Bronchial epithelial cell (primary cell): ENCODE measurements around the gene OAS1. TPM values are rescaled to one million over a fixed set of nuclear protein-coding genes. Genes with fewer than 3 reads are reported as not detected.
A peak's percentile ranks its signal among the peaks of the same experiment; 100 is the strongest.

Experiments
- DNase-seq: peaks from one replicate; pipeline ENCODE4 v3.0.0-alpha.2; 2010; ENCODE audit warnings: low read depth
- FAIRE-seq: peaks from 2 replicates; lab custom pipeline; 2011; peaks lifted over from hg19 to GRCh38; lab: Jason Lieb, UNC
- H3K27me3 ChIP-seq: 2 replicates; pipeline ENCODE4 v1.5.1; 2011; ENCODE audit warnings: low read length; ENCODE audit not compliant: control insufficient read depth, insufficient read depth
- H3K36me3 ChIP-seq: 2 replicates; pipeline ENCODE4 v1.5.1; 2011; ENCODE audit warnings: low read length; ENCODE audit not compliant: control insufficient read depth, insufficient read depth
- H3K4me3 ChIP-seq: 2 replicates; pipeline ENCODE4 v1.5.1; 2011; ENCODE audit warnings: mild to moderate bottlenecking, low read depth, low read length, control low read depth
- total RNA-seq: library from RNA; depleted of rRNA; stranded (reverse); fragments of >200 nt; gene quantifications from 2 replicates; pipeline ENCODE4 v1.2.1, GENCODE V29; 2014
- TF ChIP-seq, protein P1 (sequence below): IDR thresholded peaks from 2 replicates; pipeline ENCODE4 v1.5.1; 2011; ENCODE audit warnings: mild to moderate bottlenecking, moderate library complexity, low read length, control low read depth, inconsistent platforms; ENCODE audit not compliant: insufficient read depth, severe bottlenecking

Gene OAS1
- total RNA-seq, 1 donor from 2014 or later = 1.3 TPM

DNA sequence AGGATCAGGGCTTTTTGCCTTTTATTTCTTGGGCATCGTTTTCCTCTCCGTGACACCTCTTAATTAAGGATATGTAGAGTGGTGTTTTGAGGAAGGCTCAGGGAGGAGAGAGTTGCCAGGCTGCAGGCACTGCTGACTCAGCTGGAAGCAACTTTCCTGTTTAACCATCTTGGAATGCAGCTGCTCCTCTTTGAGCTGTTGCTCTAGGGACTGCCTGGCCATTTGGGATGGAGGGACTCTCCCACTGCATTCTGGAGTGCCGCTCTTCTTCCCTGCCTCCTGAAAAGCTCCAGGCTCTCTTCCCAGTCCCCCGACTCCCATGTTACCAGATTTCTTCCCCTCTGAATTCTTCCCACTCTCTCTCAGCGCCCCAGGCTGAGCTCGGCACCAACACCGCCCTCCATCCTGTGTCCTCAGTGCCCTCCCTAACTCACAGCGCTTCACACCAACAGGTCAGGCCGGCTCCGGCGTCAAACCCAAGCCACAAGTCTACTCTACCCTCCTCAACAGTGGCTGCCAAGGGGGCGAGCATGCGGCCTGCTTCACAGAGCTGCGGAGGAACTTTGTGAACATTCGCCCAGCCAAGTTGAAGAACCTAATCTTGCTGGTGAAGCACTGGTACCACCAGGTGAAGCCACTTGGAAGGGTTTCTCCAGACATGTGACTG lies 37.4 kb downstream of the OAS1 start:
- Histone ChIP-seq H3K27me3 (no peaks in the 10 kb centered on the region), H3K4me3 (no peak overlapping the region), H3K36me3 (no peaks in the 10 kb centered on the region)
- peak; percentile 22 for DNase-seq
- peak; percentile 40 for FAIRE-seq
- TF ChIP-seq, protein P1, sequence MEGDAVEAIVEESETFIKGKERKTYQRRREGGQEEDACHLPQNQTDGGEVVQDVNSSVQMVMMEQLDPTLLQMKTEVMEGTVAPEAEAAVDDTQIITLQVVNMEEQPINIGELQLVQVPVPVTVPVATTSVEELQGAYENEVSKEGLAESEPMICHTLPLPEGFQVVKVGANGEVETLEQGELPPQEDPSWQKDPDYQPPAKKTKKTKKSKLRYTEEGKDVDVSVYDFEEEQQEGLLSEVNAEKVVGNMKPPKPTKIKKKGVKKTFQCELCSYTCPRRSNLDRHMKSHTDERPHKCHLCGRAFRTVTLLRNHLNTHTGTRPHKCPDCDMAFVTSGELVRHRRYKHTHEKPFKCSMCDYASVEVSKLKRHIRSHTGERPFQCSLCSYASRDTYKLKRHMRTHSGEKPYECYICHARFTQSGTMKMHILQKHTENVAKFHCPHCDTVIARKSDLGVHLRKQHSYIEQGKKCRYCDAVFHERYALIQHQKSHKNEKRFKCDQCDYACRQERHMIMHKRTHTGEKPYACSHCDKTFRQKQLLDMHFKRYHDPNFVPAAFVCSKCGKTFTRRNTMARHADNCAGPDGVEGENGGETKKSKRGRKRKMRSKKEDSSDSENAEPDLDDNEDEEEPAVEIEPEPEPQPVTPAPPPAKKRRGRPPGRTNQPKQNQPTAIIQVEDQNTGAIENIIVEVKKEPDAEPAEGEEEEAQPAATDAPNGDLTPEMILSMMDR = no peak

GRCh38 chr12:112945515-112945914 lies 38.8 kb downstream of the OAS1 start:
- no peaks in the 10 kb centered on the region for H3K27me3 ChIP-seq
- H3K4me3 ChIP-seq = no peak overlapping the region
- TF ChIP-seq, protein P1 = no peak
- H3K36me3 ChIP-seq = no peaks in the 10 kb centered on the region
- DNase-seq (no peak), FAIRE-seq (no peak)

- Histone ChIP-seq H3K27me3 (no peaks in the 10 kb centered on the region), H3K4me3 (no peak overlapping the region), H3K36me3 (no peaks in the 10 kb centered on the region)
- no peak for DNase-seq
- FAIRE-seq = no peak
- TF ChIP-seq, protein P1 = no peak
Observed at GRCh38 chr12:112946236-112947000, 39.7 kb downstream of the OAS1 start.

DNA sequence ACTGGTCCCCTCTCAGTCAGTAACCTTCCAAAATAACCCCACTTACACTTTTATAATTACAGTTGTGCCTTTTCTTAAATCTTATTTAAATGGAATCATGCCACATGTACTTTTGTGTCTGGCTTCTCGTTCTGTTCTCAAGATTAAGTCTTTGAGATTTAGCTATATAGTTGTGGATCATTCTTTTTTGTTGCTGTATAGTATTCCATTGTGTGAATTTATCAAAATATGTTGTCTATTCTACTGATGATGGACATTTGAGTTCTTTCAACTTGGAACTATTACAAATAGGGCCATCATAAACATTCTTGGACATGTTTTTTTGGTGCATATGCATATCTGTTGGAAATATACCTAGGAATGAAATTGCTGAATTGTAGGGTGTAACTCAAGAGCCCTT lies 40.6 kb downstream of the OAS1 start:
- Histone ChIP-seq H3K27me3 (no peaks in the 10 kb centered on the region), H3K4me3 (no peak overlapping the region), H3K36me3 (no peaks in the 10 kb centered on the region)
- FAIRE-seq (no peak), DNase-seq (no peak)
- TF ChIP-seq, protein P1 = no peak

DNA sequence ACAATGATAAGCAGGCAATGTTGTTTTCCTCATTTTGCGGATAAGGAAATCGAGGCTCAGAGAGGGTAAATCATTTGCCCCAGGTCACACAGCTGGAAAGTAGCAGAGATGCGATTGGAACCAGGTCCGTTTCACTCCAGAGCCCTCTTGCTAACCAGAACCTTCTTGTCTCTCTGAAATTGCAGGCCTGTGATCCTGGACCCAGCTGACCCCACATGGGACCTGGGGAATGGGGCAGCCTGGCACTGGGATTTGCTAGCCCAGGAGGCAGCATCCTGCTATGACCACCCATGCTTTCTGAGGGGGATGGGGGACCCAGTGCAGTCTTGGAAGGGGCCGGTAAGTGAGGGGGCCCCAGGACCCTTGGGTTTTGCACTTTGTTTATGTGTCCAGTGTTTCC lies 41.0 kb downstream of the OAS1 start:
- TF ChIP-seq, protein P1 = no peak
- no peaks in the 10 kb centered on the region for H3K36me3 ChIP-seq
- DNase-seq (no peak), FAIRE-seq (no peak)
- H3K4me3 ChIP-seq = no peak overlapping the region
- H3K27me3 ChIP-seq = no peaks in the 10 kb centered on the region

DNA sequence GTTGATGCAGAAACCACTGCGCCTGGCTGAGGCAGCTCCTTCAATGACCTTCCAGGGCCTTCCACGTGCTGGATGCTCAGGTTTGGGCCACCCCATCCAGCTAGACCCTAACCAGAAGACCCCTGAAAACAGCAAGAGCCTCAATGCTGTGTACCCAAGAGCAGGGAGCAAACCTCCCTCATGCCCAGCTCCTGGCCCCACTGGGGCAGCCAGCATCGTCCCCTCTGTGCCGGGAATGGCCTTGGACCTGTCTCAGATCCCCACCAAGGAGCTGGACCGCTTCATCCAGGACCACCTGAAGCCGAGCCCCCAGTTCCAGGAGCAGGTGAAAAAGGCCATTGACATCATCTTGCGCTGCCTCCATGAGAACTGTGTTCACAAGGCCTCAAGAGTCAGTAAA lies 42.0 kb downstream of the OAS1 start:
- FAIRE-seq (no peak), DNase-seq (no peak)
- TF ChIP-seq, protein P1 = no peak
- no peaks in the 10 kb centered on the region for H3K27me3 ChIP-seq
- H3K36me3 ChIP-seq = no peaks in the 10 kb centered on the region
- H3K4me3 ChIP-seq = no peak overlapping the region
